GM21360 (cell line): ENCODE results near the gene DLGAP1.
A peak's percentile ranks its signal among the peaks of the same experiment; 100 is the strongest.
"Not testable (repeated sequence)": the region's sequence is repeated elsewhere in the genome, so short reads cannot be mapped to it uniquely, and the experiment has no call there.

Experiments used
- ATAC-seq: cut with Tn5 transposase; IDR thresholded peaks from one replicate; pipeline ENCODE4 v1.9.1; 2021; ENCODE audit warnings: mild to moderate bottlenecking, moderate library complexity; ENCODE audit not compliant: unreplicated experiment

The DLGAP1 gene

DNA sequence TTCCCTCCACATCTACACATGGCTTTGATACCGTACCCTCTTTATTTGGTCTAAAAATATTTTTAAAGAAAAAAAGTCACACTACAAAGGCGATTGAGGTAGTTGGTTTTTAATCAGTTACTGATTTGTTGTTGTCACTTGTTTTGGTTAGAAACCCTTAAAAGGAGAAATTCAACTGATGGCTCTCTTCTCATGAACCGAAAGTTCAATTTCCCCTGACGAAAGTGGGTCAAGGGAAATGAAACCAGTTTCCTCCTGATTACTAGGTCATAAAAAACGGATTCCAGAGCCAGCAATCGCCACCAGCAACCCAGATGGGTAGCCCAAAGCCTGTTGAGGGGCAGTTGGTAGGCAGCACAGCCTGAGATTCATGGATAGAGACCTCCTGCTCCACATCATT, 63.2 kb downstream of the DLGAP1 start:
- no peak for ATAC-seq

DNA sequence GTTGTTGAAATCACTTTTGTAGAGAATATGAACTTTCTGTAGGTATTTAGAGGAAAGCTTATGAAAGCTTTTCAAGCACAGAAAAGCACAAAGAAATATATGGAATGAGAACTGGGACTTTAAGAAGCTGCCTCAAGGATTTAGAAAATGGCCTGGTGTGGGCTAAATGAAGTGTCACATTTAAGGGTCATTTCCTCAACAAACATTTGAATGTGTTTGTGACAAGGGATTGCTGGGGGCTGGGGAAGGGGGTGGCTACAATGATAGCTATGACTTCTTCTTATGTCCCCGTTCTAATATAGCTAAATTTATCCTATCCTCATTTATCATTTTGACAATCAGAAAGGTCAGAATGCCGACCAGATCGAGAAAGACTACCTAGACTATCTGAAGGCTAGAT, 69.2 kb downstream of the DLGAP1 start:
- ATAC-seq = no peak

DNA sequence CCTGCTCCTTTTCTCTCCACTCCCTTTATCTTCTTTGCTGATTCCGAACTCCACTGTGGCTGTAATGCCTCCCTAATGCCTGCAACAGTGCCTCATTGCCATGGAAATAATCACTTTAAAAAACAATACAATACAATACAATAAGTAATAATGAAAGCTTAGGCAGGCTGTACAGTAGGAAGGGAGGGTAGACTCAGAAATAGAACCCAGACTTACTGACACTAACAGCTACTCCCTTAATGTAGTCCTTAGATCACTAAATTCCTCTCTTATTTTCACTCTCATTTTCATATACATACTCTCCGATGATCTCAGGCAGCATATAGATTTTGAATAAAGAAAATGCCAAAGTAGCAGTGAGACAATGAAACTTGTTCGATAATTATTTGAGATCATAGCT, 70.2 kb downstream of the DLGAP1 start:
- ATAC-seq = no peak

DNA sequence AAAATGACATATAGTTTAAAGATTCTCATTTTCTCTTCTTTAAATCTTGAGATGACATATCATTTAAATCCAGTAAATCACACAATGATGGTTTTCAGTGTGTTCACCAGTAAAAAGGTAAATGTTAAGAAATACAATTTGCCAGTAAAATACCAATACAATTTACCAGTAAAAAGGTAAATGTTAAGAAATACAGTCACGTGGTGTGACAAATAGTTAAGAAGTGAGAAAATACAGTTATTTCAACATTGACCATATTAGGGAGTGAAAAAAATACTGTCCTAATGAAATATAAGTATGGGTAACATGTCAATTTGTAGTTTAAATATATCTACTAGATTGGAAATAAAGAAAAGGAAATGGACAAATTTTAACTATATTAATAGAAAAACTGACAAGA, 80.5 kb downstream of the DLGAP1 start:
- ATAC-seq = no peak

DNA sequence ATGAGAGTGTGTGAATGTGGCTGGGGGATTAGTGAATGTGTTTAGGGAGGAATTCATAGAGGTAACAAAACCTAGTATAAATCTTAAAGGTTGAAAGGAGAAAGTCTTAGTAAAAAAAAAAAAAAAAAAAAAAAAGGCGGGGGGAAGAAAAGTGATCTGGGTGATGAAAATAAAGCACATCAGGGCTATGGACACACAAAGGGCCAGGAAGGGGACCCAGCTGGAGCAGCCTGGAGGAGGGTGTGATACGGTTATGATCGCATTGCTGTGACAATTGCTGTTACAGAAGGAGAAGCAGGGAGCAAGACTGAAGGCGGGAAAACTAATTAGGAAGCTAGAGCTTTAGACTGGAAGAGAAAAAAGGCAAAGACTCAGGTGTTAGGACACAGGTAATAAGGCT, 85.4 kb downstream of the DLGAP1 start:
- ATAC-seq = no peak

DNA sequence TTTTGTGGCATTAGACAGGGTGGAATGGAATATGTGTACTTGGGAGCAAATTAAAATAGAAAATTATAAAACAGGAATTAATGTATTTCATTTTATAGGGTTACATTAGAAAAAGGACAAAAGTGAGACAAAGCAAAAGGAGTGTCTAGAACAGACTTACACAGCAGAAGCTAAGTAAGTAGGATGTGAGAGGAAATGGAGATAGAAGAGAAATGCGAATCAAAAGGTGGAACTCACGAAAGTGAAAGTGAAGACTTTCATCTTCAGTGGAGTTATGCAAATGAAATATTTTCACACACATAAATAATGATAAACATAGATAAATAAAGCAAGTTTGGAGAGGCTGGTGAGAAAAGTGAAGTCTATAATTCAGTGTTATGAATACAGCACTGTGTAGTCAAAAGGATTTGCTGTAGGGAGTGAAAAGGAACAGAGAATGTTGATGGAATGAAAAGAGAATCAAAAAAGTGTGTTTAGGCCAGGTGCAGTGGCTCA, 94.8 kb downstream of the DLGAP1 start:
- ATAC-seq = no peak

DNA sequence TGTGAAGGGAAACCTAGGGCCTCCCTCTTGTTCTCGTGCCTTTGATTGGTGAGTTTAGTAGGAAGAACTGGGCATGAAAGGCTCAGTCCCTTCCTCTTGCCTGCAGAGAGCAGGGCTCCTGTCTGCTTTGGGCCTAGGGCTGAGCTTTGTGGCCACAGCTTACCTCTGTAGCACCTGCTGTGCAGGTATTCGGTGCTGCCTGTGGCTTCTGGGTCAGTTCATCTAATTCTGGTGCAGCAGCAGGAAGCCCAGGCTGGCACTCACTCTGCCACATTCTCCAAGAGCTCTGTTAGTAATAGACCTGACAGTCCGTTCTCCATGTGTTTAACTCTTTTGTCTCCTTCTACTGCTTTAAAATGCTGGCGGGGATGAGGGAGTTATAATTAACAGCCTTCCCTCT, 96.5 kb downstream of the DLGAP1 start:
- no peak for ATAC-seq

DNA sequence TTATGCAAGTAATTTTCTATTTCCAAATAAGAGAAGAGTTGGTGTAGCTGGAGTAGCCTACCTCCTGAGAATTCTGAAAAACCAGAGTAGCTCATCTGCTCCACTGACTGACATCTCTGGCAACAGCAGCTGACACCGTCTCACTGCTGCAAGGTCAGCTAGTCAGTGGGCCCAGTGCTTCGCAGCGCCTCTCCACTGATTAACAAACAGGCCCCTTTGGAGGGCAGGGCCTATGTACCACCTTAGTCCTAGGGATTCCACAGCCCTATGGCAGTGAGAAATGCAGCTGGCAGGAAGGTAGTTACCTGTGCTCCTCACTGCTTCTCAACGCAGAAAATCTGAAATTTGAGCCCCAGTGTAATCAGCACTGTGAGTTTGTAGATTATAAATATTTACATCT, 97.5 kb downstream of the DLGAP1 start:
- ATAC-seq = no peak

DNA sequence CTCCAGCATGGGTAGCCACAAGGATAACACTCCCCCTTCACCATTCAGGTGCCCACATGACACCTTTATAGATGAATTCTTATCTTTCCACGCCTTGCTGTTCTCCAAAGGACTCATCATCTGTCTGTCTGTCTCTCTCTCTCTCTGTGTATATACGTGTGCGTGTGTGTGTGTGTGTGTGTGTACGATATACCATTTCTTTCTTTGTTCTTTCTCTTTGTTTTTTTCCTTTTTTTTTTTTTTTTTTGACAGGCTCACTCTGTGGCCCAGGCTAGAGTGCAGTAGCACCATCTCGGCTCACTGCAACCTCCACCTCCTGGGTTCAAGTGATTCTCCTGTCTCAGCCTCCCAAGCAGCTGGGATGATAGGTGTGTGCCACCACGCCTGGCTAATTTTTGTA, 98.2 kb downstream of the DLGAP1 start:
- no peak for ATAC-seq

DNA sequence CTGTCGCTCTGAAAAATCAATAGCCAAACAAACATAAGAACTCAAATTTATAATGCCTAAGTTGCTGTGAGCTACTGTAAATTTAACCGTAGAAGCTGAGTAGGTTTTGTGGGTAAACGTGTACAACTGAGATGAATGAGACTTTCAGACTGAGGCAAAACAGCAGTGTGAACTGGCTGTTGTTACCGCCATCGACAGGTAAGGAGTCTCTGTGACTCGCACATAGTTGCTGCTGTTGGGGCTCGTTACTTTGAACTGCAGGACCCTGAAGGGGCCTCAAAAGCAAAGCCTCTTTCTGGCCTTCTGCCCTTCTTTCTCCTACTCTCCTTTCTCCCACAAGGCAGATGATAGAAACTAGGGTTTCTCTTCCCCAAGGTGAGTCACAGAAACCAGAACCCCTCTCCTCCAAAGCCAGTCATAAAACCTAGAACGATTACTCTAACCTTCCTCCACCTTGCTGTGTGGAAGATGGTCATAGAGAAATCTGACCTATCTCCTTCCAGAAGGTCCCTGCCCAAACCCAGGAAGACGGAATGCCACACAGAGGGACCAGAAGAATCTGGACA, 101.2 kb downstream of the DLGAP1 start:
- no peak for ATAC-seq

DNA sequence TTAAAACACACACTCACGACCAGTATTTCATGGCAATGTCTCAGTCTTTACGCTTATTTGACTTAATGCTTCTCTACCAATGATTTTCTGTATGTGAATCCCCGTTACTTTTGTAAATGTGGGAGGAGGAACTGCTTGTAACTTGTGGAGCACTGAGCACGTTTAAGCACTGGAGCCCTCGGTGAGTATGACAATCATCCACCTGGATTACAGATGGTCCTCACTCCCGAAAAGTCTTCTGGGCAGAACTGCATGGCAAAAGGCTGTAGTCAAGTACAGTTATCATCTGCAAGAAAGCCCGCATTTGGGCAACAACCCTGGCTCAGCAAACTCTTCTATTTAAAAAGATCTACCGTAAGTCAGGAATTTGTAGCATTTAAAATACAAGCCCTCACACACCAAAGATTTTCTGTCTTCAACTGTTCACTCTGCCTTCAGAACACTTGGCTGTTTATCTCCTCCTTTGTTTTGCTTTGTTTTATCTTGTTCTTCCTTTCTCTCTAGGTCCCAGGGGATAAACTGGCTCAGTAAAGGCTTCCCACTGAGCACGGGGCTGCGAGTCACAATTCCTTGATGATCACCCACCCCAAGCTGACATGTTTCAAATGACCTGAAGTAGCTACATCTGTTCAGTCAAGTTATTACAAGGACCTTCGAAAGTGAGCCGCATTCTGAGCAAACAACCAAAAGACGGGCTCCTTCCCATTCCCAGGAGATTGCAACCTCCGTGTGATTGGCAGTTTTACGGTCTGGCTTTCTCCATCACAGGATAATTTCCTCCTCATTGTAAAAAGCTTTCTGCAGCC, 102.2 kb downstream of the DLGAP1 start:
- no peak for ATAC-seq

DNA sequence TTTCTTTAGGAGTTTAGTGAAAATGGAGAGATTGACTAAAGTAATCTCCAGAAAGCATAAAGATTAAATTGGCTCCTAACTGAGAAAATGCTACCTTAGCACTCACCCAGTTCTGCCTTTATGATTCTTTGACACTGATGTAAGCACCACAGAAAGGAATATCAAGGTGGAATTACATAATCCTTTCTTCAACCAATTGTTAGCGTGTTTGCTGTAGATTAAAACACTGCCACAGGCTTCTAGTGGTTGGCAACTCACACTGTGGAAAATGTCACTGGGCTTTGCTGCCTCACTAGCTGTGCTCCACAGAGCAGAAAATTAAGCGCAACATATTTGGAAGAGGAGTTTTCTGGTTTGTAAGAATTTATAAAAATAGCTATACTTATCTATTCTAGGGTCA, 104.1 kb downstream of the DLGAP1 start:
- ATAC-seq = no peak

DNA sequence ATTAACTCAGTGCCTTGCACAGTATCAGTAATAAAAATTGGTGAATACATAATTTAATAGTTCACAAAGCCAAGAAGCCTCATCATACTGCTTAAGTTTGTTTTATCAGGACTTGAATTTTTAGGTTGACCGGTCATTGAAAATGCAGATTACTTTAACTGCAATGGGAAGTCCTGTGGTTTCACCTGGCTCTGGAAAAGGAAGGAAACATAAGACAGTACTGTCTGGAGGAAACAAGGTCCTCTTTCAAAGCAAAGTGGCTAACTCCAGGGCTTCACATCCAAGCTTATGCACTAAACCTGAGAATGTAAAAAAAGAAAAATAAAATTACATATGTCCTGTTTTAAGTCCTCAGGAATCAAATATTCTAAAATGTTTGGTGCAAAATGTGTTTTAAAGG, 119.7 kb downstream of the DLGAP1 start:
- ATAC-seq = no peak

DNA sequence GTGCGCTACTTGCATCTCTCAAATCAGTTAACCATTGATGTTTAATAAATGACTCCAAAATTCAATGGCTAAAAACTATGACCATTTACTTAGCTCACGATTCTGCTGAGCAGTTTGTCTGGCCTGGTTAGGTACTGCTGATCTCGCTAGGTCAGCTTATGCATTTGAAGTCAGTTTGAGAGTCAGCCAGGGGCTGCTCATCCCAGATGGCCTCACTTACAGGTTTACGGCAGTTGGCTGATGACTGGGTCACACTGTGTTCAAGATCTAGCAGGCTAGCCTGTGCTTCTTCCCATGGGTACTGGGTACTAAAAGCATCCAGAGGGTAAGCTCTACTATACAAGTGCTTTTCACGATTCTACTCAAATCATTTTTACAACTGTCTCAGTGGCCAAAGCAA, 122.1 kb downstream of the DLGAP1 start:
- no peak for ATAC-seq

DNA sequence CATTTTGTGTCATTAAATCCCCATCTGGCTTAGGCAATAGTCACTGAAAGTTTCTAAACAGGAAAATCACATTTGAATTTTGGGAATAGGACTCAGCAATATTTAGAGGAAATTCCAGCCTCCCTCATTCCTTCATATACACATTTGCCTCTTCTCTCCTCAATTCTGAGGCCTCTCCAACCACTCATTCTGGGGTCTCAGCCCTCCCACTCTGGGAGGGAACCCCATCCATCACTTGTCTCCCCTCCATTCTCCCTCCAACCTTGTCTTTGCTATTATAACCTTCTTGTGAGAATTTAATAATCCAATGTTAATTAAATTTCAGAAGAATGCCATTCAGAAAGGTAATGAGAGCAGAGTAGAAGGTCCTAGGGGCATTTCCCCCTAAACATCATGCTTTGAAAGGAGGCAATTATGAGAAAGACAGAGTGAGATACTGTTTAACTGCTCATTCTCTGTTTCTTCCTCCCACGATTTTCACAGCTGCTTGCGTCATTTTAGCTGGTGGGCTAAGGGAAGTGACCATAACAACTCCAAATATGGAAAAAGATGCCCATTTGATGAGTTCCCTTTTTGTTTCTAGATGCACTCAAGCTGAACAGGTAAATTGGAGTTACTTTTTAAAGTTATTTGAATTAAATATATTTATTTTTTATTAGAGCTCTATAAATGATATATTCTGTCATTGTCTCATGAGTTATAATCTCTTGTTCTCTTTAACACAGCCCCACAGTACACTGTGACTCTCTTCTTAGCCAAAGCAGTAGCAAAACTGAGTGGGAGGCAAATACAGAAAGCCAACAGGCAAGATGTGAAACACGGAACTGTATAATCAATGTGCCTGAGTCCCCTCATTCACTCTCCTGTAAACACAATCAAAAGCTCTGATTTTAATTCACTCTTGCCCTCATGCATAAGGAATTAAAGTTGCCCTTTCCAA, 135.1 kb downstream of the DLGAP1 start:
- peak; percentile 64 for ATAC-seq

DNA sequence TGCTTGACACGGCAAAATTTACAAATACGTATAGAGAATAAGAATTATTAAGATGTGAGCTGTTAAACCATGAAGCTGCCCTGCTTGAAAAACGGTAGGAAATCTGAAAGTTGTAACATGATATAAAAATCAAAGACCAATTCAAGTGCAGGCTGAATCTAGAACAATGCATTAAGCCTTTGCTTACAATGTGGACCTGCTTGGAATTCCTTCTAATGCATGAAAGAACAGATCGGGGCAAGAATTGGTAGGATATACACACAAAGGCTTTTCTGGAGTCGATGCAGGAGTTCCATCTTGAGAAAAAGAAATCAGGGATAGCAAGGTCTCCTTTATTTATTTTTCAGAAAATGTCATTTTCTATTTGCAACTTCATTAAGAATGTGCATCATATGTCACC, 136.8 kb downstream of the DLGAP1 start:
- no peak for ATAC-seq

DNA sequence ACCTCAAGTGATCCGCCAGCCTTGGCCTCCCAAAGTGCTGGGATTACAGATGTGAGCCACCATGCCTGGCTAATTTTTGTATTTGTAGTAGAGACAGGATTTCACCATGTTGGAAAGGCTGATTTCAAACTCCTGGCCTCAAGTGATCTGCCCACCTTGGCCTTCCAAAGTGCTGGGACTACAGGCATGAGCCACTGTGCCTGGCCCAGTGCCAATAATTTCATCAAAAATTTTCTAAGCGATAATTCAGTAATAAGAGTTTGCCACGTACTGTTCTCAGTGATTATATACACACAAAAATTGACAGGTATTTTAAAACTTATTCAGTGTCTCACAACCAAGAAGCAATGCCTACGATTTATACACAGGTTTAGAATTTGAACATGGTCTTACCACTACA, 143.2 kb downstream of the DLGAP1 start:
- ATAC-seq = not testable (repeated sequence)

DNA sequence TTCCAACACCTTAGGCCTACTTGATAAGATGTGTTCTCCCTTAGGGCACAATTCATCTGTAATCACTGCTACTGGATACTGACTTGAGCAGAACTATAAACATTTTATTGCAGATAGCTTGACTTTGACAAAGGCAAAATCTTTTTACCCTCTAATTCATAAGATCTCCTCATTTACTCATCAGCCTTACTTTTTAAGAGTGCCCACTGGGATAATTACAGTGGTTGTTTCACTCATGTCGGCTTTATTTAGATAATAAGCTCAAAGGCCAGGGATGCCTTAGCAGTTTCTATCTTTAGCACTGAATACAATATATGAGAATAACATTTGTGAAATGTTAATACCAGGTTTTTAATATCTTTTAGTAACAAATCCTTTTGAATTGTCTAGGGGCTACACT, 144.0 kb downstream of the DLGAP1 start:
- no peak for ATAC-seq

DNA sequence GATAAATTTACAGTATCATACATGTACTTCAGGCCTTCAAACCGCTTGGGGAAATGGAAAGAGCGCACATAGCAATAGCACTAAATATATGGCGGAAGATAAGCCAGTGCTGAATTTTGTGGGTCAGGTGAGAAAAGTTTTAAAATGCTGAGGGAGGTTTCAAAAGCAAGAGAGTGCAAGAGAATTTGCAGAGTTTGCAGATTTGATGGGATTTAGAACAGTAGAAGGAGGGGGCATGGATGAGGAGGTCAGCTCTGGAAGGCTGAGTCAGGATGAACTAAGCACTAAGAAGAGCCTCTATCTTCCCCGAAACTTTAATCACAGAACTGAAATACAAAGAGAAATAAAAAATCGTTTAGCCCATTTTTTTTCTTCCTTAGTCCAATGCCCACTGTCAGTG, 145.9 kb downstream of the DLGAP1 start:
- ATAC-seq = no peak

DNA sequence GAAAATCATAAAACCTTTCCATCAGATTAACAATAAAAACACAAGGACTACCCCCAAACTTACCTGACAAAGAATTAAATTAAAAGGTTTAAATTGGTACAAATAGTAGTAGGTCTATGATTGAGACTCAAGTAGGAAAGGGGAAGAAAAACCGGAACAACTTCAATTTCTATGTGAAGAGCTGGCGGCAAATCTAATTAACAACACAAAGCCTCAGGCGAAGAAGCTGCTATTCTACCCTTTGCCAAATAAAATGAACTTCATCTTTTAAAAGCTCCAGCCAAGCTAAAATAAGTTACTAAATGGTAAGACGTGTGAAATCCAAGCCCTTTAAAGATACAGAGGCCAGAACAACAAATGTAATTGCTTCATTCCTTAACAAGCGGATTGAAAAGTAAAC, 146.5 kb downstream of the DLGAP1 start:
- no peak for ATAC-seq

DNA sequence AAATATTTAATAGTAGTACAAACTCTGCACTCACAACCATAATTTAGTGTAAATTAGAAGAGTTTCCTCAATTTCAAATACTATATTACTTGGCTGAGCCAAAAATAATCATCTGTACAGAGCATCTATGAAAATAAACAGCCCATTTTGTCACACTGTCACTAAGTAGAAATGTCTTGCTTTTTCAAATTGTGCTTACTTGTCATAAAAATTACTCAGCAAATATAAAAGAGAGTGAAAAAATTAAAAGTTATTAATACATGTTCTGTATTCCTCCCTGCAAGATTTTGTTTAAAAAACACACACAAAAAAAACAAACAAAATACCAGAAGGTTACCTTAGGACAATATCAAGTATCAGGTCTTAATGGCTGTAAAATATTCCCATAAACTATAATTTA, 155.7 kb downstream of the DLGAP1 start:
- no peak for ATAC-seq

DNA sequence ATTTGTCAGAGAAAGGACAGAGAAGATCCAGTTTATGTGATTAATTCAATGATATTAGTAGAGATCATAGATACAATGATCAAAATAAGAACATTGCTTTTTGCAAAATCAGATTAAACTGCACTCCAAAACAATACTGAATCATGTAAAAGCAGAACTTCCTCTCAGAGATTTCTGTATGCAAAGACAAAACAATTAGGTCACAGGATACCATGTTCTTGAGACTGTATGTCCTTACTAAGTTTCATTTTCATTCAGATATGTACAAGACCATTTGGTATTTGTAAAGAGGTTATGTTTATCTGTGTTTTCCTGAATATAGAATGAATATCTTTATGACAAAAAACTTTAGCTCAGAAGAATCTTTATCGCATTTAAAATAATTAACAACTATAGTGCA, 161.8 kb downstream of the DLGAP1 start:
- ATAC-seq = no peak
